Caki2 (cell line): ENCODE results near the gene TAF5L. TPM values are rescaled to one million over a fixed set of nuclear protein-coding genes. Genes with fewer than 3 reads are reported as not detected.

ENCODE experiments used
- DNase-seq: peaks from one replicate; pipeline ENCODE4 v3.0.0-alpha.2; 2015; ENCODE audit warnings: low read depth
- in situ Hi-C: cut with HindIII; loops from 2 replicates; pipeline ENCODE4 v1.10.0; 2016; ENCODE audit warnings: low sequenced_read_pairs, low pct_unique_long_range_greater_than_20kb, mixed read lengths
- total RNA-seq: library from RNA; depleted of rRNA; stranded (reverse); fragments of >200 nt; shearing (Covaris generic); gene quantifications from 2 replicates; pipeline ENCODE4 v1.2.3, GENCODE V29; 2014; ENCODE audit warnings: low replicate concordance; rRNA removed

Gene TAF5L
- total RNA-seq, 1 experiment from 2014 or later, result 10.1 TPM

DNA sequence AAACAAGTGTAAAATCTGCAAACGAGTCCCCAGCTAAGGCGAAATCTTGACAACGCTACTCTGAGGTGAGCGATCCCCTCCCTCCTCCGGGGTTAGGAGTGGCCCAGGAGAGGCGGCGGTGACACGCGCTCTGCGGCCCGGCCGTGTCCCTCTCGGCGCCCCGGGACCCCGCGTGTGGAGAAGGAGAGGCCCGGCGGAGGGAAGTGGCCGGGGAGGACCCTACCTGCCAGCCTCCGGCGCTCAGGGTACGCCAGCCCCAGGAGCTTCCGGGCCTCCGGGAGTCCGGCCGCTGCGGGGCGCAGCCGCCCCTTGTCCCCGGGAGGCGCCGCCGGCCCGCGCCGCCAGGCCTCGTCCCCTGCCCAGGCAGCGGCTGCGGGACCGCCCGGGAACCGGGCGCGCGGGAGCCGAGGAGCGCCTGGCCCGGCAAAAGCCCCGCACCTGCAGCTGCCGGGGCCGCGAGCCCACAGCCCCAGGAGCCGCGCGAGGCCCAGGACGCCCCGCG is 68.0 kb downstream of the TAF5L start:
- peak; percentile 58 for DNase-seq
- in situ Hi-C loops, result no loop called here

- in situ Hi-C loops, result no loop called here
- no peak for DNase-seq
Measured at GRCh38 chr1:229557200-229557850, 68.6 kb downstream of the TAF5L start.

- DNase-seq, result no peak
- in situ Hi-C loops, result no loop called here
Measured at GRCh38 chr1:229554886-229555621, 70.9 kb downstream of the TAF5L start.

DNA sequence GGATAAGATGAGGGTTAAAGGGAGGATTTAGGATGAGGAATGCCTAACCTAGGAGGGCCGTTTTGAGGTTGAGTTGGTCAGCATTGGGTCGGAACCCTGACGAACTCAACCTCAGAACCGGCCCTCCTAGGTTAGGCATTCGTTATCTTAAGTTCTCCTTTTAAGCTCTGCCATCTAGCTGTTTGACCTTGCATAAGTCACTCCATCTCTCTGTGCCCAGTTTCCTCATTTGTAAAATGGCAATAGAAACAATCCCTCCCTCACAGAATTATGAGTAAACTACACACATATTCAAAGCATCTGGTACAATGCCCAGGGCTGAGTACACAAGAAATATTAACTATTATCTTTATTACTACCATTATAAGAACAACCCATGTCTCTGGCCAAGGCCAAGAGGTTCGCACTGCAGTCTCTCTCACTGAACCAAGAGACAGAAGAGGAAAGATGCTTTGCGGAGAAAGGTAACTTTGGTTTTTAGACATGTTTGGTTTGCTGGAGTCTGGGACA is 72.2 kb downstream of the TAF5L start:
- in situ Hi-C loops, result no loop called here
- DNase-seq, result no peak

DNA sequence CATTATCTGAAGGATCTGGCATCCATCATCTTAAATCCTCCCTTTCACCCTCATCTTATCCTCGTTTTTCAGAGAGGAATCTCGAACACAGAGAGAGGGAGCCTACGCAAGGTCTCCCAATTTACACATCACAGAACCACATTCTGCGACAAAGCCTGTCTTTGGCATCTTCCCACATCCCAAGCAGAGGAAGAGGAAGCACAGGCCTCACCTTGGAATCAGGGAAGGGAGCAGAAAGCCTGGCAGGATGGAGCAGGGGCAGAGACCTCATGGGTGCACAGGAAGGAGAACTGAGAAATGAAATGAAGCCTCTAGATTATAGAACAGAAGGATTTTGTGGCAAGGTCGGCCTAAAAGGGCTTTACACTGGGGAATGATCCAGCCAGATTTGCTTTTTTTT is 73.2 kb downstream of the TAF5L start:
- DNase-seq, result no peak
- in situ Hi-C loops, result no loop called here

GRCh38 chr1:229550812-229551567 is 74.9 kb downstream of the TAF5L start:
- DNase-seq, result no peak
- in situ Hi-C loops, result no loop called here

- in situ Hi-C loops, result no loop called here
- no peak for DNase-seq
Measured at GRCh38 chr1:229547542-229547941, 78.4 kb downstream of the TAF5L start.

GRCh38 chr1:229544587-229544986 is 81.3 kb downstream of the TAF5L start:
- in situ Hi-C loops, result no loop called here
- DNase-seq, result no peak

Other genes with a start within 250 kb of the TAF5L start
- gene ACTA1, start 192.0 kb downstream of the TAF5L start, total RNA-seq, result 7.4 TPM in 1 of 2 replicates, not detected in the other
- gene NUP133, start 117.8 kb downstream of the TAF5L start, total RNA-seq, result 18.9 and 22.5 TPM in 2 replicates
- 12.3 and 15.5 TPM in 2 replicates for gene ABCB10, start 67.4 kb downstream of the TAF5L start, total RNA-seq
- gene URB2, start 125 bp upstream of the TAF5L start, total RNA-seq, result 7.3 and 10.3 TPM in 2 replicates